ENCODE data around the gene EEF2K.

DNA sequence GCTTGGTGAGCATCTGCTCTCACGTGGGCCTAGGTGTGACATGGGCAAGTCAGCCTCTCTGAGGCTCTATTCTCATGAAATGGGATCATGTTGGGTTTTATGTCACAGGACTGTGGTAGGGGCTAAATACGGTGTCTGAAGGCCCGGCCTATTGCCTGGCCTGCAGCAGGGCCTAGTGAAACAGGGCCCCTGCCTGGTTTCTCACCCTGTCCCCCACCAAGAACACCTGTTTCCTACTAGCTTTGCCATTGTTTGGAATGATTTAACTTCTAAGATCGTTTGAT lies 120.2 kb downstream of the EEF2K start:
- TF ChIP-seq, protein P1, sequence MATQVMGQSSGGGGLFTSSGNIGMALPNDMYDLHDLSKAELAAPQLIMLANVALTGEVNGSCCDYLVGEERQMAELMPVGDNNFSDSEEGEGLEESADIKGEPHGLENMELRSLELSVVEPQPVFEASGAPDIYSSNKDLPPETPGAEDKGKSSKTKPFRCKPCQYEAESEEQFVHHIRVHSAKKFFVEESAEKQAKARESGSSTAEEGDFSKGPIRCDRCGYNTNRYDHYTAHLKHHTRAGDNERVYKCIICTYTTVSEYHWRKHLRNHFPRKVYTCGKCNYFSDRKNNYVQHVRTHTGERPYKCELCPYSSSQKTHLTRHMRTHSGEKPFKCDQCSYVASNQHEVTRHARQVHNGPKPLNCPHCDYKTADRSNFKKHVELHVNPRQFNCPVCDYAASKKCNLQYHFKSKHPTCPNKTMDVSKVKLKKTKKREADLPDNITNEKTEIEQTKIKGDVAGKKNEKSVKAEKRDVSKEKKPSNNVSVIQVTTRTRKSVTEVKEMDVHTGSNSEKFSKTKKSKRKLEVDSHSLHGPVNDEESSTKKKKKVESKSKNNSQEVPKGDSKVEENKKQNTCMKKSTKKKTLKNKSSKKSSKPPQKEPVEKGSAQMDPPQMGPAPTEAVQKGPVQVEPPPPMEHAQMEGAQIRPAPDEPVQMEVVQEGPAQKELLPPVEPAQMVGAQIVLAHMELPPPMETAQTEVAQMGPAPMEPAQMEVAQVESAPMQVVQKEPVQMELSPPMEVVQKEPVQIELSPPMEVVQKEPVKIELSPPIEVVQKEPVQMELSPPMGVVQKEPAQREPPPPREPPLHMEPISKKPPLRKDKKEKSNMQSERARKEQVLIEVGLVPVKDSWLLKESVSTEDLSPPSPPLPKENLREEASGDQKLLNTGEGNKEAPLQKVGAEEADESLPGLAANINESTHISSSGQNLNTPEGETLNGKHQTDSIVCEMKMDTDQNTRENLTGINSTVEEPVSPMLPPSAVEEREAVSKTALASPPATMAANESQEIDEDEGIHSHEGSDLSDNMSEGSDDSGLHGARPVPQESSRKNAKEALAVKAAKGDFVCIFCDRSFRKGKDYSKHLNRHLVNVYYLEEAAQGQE (IDR thresholded peaks at IDR 0.05; ENCODE audit: insufficient read depth in 1 of 2, low read depth in 2 of 2, low read length in 2 of 2) = no peak
- no peak for TF ChIP-seq POLR2AphosphoS5 (IDR thresholded peaks at IDR 0.05; ENCODE audit: low read depth, low read length)
- TF ChIP-seq FOXP2 (optimal IDR thresholded peaks at IDR 0.05; ENCODE audit: borderline replicate concordance, extremely low read depth, extremely low read length, insufficient read depth) = no peak
